SU-DHL-6 (cell line): ENCODE results near the gene ANXA1.

Source experiments
- EZH2phosphoT487 ChIP-seq: fragments of 200-600 bp; sonication (generic), shearing (Covaris generic); conservative IDR thresholded peaks from 2 replicates; pipeline ENCODE4 v1.6.1; 2018; ENCODE audit warnings: mild to moderate bottlenecking, antibody characterized with exemption, low read length, moderate library complexity, mixed read lengths
- TF ChIP-seq, protein P1 (sequence below): fragments of 200-600 bp; sonication (generic); IDR thresholded peaks from one replicate; pipeline ENCODE4 v1.5.1; 2017; ENCODE audit warnings: antibody characterized with exemption, mild to moderate bottlenecking, low read length, moderate library complexity; ENCODE audit not compliant: insufficient read depth, poor library complexity, severe bottlenecking

DNA sequence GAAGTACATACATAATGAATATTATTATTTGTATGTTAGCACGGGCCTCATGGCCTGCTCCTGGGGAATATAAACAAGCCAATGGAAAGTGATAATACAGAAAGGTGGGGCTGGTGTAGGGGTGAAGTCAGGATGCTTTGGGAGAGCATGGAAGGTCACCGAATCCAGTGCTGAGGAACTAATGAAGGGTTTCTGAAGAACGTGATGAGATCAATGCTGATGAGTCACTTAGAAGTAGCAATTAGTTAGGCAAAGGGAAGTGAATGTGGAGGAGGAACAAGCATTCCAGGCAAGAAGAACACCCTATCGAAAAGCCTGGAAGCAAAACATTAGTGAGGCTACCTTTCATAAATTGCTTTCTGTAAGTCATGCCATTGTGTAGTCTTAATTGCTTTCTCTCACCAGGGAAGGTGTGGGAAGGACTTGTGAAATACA is 2.1 kb downstream of the ANXA1 start:
- TF ChIP-seq, protein P1, sequence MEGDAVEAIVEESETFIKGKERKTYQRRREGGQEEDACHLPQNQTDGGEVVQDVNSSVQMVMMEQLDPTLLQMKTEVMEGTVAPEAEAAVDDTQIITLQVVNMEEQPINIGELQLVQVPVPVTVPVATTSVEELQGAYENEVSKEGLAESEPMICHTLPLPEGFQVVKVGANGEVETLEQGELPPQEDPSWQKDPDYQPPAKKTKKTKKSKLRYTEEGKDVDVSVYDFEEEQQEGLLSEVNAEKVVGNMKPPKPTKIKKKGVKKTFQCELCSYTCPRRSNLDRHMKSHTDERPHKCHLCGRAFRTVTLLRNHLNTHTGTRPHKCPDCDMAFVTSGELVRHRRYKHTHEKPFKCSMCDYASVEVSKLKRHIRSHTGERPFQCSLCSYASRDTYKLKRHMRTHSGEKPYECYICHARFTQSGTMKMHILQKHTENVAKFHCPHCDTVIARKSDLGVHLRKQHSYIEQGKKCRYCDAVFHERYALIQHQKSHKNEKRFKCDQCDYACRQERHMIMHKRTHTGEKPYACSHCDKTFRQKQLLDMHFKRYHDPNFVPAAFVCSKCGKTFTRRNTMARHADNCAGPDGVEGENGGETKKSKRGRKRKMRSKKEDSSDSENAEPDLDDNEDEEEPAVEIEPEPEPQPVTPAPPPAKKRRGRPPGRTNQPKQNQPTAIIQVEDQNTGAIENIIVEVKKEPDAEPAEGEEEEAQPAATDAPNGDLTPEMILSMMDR = no peak
- no peak for TF ChIP-seq EZH2phosphoT487
